Glutamatergic neuron (in vitro differentiated cells): ENCODE results near the gene KRTAP15-1. TPM values are rescaled to one million over a fixed set of nuclear protein-coding genes. Genes with fewer than 3 reads are reported as not detected.
A peak's percentile ranks its signal among the peaks of the same experiment; 100 is the strongest.

ENCODE experiments used
- DNase-seq: peaks from one replicate; pipeline ENCODE4 v3.0.0; 2022
- H3K27ac Mint-ChIP-seq: one replicate; pipeline ENCODE4 v1.8.0; 2020; ENCODE audit warnings: mild to moderate bottlenecking, mixed read lengths, inconsistent platforms; ENCODE audit not compliant: unreplicated experiment
- H3K27me3 Mint-ChIP-seq: one replicate; pipeline ENCODE4 v1.8.0; 2020; ENCODE audit warnings: mild to moderate bottlenecking, moderate library complexity, mixed read lengths, inconsistent platforms; ENCODE audit not compliant: unreplicated experiment
- H3K36me3 Mint-ChIP-seq: one replicate; pipeline ENCODE4 v1.8.0; 2020; ENCODE audit warnings: mild to moderate bottlenecking, mixed read lengths, inconsistent platforms; ENCODE audit not compliant: unreplicated experiment
- H3K4me1 Mint-ChIP-seq: one replicate; pipeline ENCODE4 v1.8.0; 2020; ENCODE audit warnings: mild to moderate bottlenecking, low read depth, mixed read lengths, inconsistent platforms; ENCODE audit not compliant: unreplicated experiment
- H3K4me3 Mint-ChIP-seq: one replicate; pipeline ENCODE4 v1.8.0; 2020; ENCODE audit warnings: mild to moderate bottlenecking, mixed read lengths, inconsistent platforms; ENCODE audit not compliant: unreplicated experiment
- H3K9me3 Mint-ChIP-seq: one replicate; pipeline ENCODE4 v1.8.0; 2020; ENCODE audit warnings: mild to moderate bottlenecking, moderate library complexity, mixed read lengths, inconsistent platforms; ENCODE audit not compliant: unreplicated experiment
- total RNA-seq: library from RNA; stranded (reverse); fragmentation: NEBNext Ultra II Directional; extraction: Animal tissue kit (Norgen Biotek cat#: 25700); gene quantifications from one replicate; pipeline ENCODE4 v1.2.1, GENCODE V29; 2021; ENCODE audit not compliant: unreplicated experiment
- TF ChIP-seq, protein P1 (sequence below): fragments of 200-600 bp; sonication (generic); IDR thresholded peaks from one replicate; pipeline ENCODE4 v1.5.0; 2021; ENCODE audit not compliant: partially characterized antibody, unreplicated experiment

KRTAP15-1 gene
- total RNA-seq, 1 donor from 2014 or later, result not detected

DNA sequence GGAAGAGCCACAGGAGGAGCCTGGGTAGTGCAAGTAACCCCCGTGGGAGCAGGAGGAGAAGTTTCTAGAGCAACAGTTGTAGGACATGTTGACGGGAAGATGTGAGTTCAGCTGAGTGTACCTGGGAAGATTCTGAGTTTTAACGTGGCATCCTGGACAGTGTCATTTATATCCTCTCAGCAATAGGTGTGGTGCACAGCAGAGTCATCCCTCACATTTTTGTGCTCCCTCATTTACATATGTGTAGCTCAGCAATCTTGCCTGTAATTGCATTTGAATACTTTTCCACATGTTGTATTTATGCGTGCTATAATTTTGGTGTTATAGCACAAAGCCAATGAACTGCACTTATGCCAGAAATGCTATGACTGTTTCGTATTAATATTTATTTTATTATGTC, 14.2 kb upstream of the KRTAP15-1 start, which contains the start of gene KRTAP13-3:
KRTAP13-3 (minus strand) TSS at position 101 of the 400 bp plus-strand sequence; CDS start at position 87, 14 bp downstream.
- TF ChIP-seq, protein P1, sequence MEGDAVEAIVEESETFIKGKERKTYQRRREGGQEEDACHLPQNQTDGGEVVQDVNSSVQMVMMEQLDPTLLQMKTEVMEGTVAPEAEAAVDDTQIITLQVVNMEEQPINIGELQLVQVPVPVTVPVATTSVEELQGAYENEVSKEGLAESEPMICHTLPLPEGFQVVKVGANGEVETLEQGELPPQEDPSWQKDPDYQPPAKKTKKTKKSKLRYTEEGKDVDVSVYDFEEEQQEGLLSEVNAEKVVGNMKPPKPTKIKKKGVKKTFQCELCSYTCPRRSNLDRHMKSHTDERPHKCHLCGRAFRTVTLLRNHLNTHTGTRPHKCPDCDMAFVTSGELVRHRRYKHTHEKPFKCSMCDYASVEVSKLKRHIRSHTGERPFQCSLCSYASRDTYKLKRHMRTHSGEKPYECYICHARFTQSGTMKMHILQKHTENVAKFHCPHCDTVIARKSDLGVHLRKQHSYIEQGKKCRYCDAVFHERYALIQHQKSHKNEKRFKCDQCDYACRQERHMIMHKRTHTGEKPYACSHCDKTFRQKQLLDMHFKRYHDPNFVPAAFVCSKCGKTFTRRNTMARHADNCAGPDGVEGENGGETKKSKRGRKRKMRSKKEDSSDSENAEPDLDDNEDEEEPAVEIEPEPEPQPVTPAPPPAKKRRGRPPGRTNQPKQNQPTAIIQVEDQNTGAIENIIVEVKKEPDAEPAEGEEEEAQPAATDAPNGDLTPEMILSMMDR, result no peak
- no peak within 1 kb of the TSS for H3K4me3 Mint-ChIP-seq

DNA sequence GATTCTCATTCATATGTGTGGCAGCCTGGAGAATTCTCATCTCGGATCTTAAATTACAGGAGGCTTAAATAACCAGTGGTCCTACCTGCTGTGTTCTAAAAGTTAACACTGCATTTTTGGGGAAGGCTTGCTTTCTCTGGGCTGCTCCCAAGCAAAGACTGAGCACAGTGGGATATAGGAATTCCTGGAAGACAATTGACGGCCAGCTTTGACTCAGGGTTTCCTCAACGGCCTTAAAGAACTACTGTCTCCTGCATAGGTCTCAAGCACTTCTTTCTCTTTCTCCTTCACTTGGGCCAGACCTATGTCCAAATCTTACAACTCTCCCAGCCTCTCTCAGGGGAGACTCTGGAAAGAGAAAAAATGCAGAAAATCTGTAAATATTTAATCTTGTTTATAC, 13.3 kb upstream of the KRTAP15-1 start:
- Mint-ChIP-seq H3K27ac (no peak overlapping the region), H3K27me3 (no peaks in the 10 kb centered on the region), H3K36me3 (no peaks in the 10 kb centered on the region), H3K4me3 (no peak overlapping the region), H3K9me3 (no peaks in the 10 kb centered on the region), H3K4me1 (no peaks in the 10 kb centered on the region)
- TF ChIP-seq, protein P1, result no peak
- DNase-seq, result no peak

More for the DNA sequence above, 14.2 kb upstream of the KRTAP15-1 start, which contains the start of gene KRTAP13-3:
- no peak for DNase-seq
- H3K9me3 Mint-ChIP-seq, result no peaks in the 10 kb centered on the region
- H3K27ac Mint-ChIP-seq, result no peak within 1 kb of the TSS
- no peaks in the 10 kb centered on the region for H3K36me3 Mint-ChIP-seq
- no peaks in the 10 kb centered on the region for H3K4me1 Mint-ChIP-seq
- H3K27me3 Mint-ChIP-seq, result no peaks in the 10 kb centered on the region

DNA sequence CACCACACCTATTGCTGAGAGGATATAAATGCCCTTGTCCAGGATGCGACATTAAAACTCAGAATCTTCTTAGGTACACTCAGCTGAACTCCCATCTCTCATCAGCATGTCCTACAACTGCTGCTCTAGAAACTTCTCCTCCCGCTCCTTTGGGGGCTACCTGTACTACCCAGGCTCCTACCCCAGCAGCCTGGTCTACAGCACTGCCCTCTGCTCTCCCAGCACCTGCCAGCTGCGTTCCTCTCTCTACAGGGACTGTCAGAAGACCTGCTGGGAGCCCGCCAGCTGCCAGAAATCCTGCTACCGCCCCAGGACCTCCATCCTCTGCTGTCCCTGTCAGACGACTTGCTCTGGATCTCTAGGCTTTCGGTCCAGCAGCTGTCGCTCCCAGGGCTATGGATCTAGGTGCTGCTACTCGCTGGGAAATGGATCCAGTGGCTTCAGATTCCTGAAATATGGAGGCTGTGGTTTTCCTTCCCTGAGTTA, 9.9 kb upstream of the KRTAP15-1 start, which contains the start of gene KRTAP13-4:
KRTAP13-4 (plus strand) TSS at position 51 of the 486 bp plus-strand sequence; CDS start at position 107, 56 bp downstream.
- Mint-ChIP-seq H3K4me3 (no peak within 1 kb of the TSS), H3K9me3 (no peaks in the 10 kb centered on the region), H3K27me3 (no peaks in the 10 kb centered on the region), H3K27ac (no peak within 1 kb of the TSS), H3K36me3 (no peaks in the 10 kb centered on the region), H3K4me1 (no peaks in the 10 kb centered on the region)
- DNase-seq, result no peak
- TF ChIP-seq, protein P1, result no peak

DNA sequence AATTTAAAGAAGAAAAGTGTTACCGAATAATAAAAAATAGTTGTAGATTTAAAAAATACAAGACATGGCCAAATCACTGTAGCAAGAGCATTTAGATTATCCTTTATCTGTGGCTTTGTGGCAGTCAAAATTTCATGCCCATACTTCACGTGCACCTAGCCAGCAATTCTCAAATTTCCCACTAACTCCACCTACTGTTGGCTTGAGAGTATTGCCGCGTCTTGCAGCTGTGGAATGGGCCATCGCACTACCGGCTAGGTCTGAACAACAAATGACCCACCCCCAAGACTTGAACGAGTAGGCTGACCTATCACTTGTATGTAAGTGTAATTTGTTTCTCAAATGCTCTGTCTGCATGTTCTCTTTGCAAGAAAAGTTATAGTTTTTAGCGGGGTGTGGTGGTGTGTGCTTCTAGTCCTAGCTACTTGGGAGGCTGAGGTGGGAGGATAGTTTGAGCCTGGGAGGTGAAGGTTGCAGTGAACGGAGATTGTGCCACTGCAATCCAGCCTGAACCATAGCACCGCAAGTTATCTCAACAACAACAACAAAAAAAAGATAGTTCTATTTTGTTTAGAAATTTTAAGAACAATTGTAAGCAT, 5.9 kb upstream of the KRTAP15-1 start:
- no peak overlapping the region for H3K4me3 Mint-ChIP-seq
- DNase-seq, result peak; percentile 56
- no peaks in the 10 kb centered on the region for H3K36me3 Mint-ChIP-seq
- TF ChIP-seq, protein P1, result peak; percentile 75
- H3K27me3 Mint-ChIP-seq, result no peaks in the 10 kb centered on the region
- H3K4me1 Mint-ChIP-seq, result no peaks in the 10 kb centered on the region
- no peaks in the 10 kb centered on the region for H3K9me3 Mint-ChIP-seq
- no peak overlapping the region for H3K27ac Mint-ChIP-seq

DNA sequence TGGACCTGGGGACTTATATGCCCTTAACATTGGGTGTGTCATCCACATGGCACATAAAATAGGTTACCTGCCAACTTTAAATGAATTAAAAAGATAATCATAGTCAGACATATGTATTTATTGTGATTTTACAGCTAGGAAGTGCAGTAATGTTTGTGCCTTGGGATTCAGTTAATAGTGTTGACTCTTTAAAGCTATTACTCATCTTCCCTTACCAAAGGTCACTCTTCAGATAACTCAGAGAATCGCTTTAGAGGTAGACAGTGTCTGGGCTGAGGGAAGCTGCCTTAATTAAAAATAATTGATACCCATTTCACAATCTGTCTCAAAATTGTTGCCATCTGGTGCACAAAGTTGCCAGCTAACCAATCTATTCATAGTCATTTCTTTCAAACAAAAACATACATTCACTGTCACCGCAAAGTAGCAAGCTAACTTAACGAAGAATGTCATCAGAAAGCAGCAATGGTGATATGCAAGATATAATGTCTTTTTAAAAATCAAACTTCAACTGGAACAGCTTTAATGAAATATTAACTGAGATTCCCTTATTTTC, 3.0 kb upstream of the KRTAP15-1 start:
- TF ChIP-seq, protein P1, result no peak
- Mint-ChIP-seq H3K4me3 (no peak overlapping the region), H3K36me3 (no peaks in the 10 kb centered on the region), H3K27me3 (peaks cover 2% of the 10 kb centered on the region), H3K4me1 (no peaks in the 10 kb centered on the region), H3K9me3 (no peaks in the 10 kb centered on the region), H3K27ac (no peak overlapping the region)
- no peak for DNase-seq
